ENCODE measurements around the gene CEBPG.

The CEBPG gene

GRCh38 chr19:33399745-33400681 is 26.5 kb downstream of the CEBPG start:
- H3K36me3 Mint-ChIP-seq, result no peaks in the 10 kb centered on the region
- no peak overlapping the region for H3K27ac Mint-ChIP-seq
- CTCF ChIA-PET, result no interaction called here
- no peak overlapping the region for H3K4me3 Mint-ChIP-seq
- no peak for DNase-seq
- H3K27me3 Mint-ChIP-seq, result no peaks in the 10 kb centered on the region
- H3K9me3 Mint-ChIP-seq, result no peaks in the 10 kb centered on the region
- no peaks in the 10 kb centered on the region for H3K4me1 Mint-ChIP-seq

GRCh38 chr19:33400856-33401682 is 27.6 kb downstream of the CEBPG start:
- no peaks in the 10 kb centered on the region for H3K36me3 Mint-ChIP-seq
- no peak overlapping the region for H3K4me3 Mint-ChIP-seq
- CTCF ChIA-PET, result no interaction called here
- DNase-seq, result no peak
- no peaks in the 10 kb centered on the region for H3K9me3 Mint-ChIP-seq
- H3K27ac Mint-ChIP-seq, result no peak overlapping the region
- no peaks in the 10 kb centered on the region for H3K27me3 Mint-ChIP-seq
- H3K4me1 Mint-ChIP-seq, result no peaks in the 10 kb centered on the region

- Mint-ChIP-seq H3K36me3 (no peaks in the 10 kb centered on the region), H3K27ac (no peak overlapping the region), H3K4me1 (no peaks in the 10 kb centered on the region), H3K9me3 (no peaks in the 10 kb centered on the region), H3K4me3 (no peak overlapping the region), H3K27me3 (no peaks in the 10 kb centered on the region)
- CTCF ChIA-PET, result no interaction called here
- no peak for DNase-seq
Observed at GRCh38 chr19:33401683-33402420, 28.3 kb downstream of the CEBPG start.

GRCh38 chr19:33402421-33403220 is 29.1 kb downstream of the CEBPG start:
- Mint-ChIP-seq H3K36me3 (no peaks in the 10 kb centered on the region), H3K27ac (no peak overlapping the region), H3K4me3 (no peak overlapping the region), H3K9me3 (no peaks in the 10 kb centered on the region), H3K4me1 (no peaks in the 10 kb centered on the region), H3K27me3 (no peaks in the 10 kb centered on the region)
- CTCF ChIA-PET, result no interaction called here
- DNase-seq, result no peak

GRCh38 chr19:33403221-33403972 is 29.9 kb downstream of the CEBPG start:
- H3K27ac Mint-ChIP-seq, result no peak overlapping the region
- DNase-seq, result no peak
- no peaks in the 10 kb centered on the region for H3K36me3 Mint-ChIP-seq
- H3K4me3 Mint-ChIP-seq, result no peak overlapping the region
- no peaks in the 10 kb centered on the region for H3K4me1 Mint-ChIP-seq
- H3K27me3 Mint-ChIP-seq, result no peaks in the 10 kb centered on the region
- no peaks in the 10 kb centered on the region for H3K9me3 Mint-ChIP-seq
- CTCF ChIA-PET, result no interaction called here

- Mint-ChIP-seq H3K27ac (no peak overlapping the region), H3K4me1 (no peaks in the 10 kb centered on the region), H3K36me3 (no peaks in the 10 kb centered on the region), H3K9me3 (no peaks in the 10 kb centered on the region), H3K4me3 (no peak overlapping the region), H3K27me3 (no peaks in the 10 kb centered on the region)
- no peak for DNase-seq
- CTCF ChIA-PET, result interaction anchor here (1.4 to 5.0 kb wide), 5 partner anchors 12 to 168 kb away, joined by 3 to 43 read pairs (median 6); no protein-coding TSS in a partner anchor
Observed at GRCh38 chr19:33403973-33404304, 30.4 kb downstream of the CEBPG start.

- no peak for DNase-seq
- Mint-ChIP-seq H3K4me3 (no peak overlapping the region), H3K9me3 (no peaks in the 10 kb centered on the region), H3K27ac (no peak overlapping the region), H3K4me1 (no peaks in the 10 kb centered on the region), H3K27me3 (no peaks in the 10 kb centered on the region), H3K36me3 (no peaks in the 10 kb centered on the region)
- CTCF ChIA-PET, result interaction anchor here (0.8 to 5.0 kb wide), 8 partner anchors 10 to 169 kb away, joined by 3 to 43 read pairs (median 4); no protein-coding TSS in a partner anchor
Observed at GRCh38 chr19:33404506-33405253, 31.2 kb downstream of the CEBPG start.

- CTCF ChIA-PET, result interaction anchor here (0.8 to 5.0 kb wide), 9 partner anchors 9 to 170 kb away, joined by 3 to 43 read pairs (median 4); no protein-coding TSS in a partner anchor
- Mint-ChIP-seq H3K4me1 (no peaks in the 10 kb centered on the region), H3K36me3 (no peaks in the 10 kb centered on the region), H3K4me3 (no peak overlapping the region), H3K9me3 (no peaks in the 10 kb centered on the region), H3K27ac (no peak overlapping the region), H3K27me3 (no peaks in the 10 kb centered on the region)
- no peak for DNase-seq
Observed at GRCh38 chr19:33405254-33405552, 31.7 kb downstream of the CEBPG start.

- DNase-seq, result no peak
- CTCF ChIA-PET, result interaction anchor here (0.7 to 5.0 kb wide), 18 partner anchors 8 to 281 kb away, joined by 3 to 43 read pairs (median 4); no protein-coding TSS in a partner anchor
- no peaks in the 10 kb centered on the region for H3K9me3 Mint-ChIP-seq
- H3K27me3 Mint-ChIP-seq, result no peaks in the 10 kb centered on the region
- no peaks in the 10 kb centered on the region for H3K36me3 Mint-ChIP-seq
- H3K4me3 Mint-ChIP-seq, result no peak overlapping the region
- no peaks in the 10 kb centered on the region for H3K4me1 Mint-ChIP-seq
- no peak overlapping the region for H3K27ac Mint-ChIP-seq
Observed at GRCh38 chr19:33405553-33406461, 32.3 kb downstream of the CEBPG start.

GRCh38 chr19:33406521-33407139 is 33.1 kb downstream of the CEBPG start:
- H3K27me3 Mint-ChIP-seq, result no peaks in the 10 kb centered on the region
- CTCF ChIA-PET, result interaction anchor here (0.7 to 5.0 kb wide), 12 partner anchors 9 to 282 kb away, joined by 3 to 43 read pairs (median 4); no protein-coding TSS in a partner anchor

GRCh38 chr19:33407140-33407551 is 33.6 kb downstream of the CEBPG start:
- CTCF ChIA-PET, result interaction anchor here (1.3 to 5.0 kb wide), 8 partner anchors 9 to 282 kb away, joined by 3 to 43 read pairs (median 8); no protein-coding TSS in a partner anchor
- Mint-ChIP-seq H3K4me1 (no peaks in the 10 kb centered on the region), H3K36me3 (no peaks in the 10 kb centered on the region), H3K27ac (no peak overlapping the region), H3K4me3 (no peak overlapping the region), H3K27me3 (no peaks in the 10 kb centered on the region), H3K9me3 (no peaks in the 10 kb centered on the region)
- DNase-seq, result no peak

More at GRCh38 chr19:33406521-33407139, 33.1 kb downstream of the CEBPG start:
- no peak overlapping the region for H3K4me3 Mint-ChIP-seq
- H3K4me1 Mint-ChIP-seq, result no peaks in the 10 kb centered on the region
- no peak overlapping the region for H3K27ac Mint-ChIP-seq
- H3K9me3 Mint-ChIP-seq, result no peaks in the 10 kb centered on the region
- peak; percentile 82 for DNase-seq
- H3K36me3 Mint-ChIP-seq, result no peaks in the 10 kb centered on the region

Measured in activated naive CD4-positive, alpha-beta T cell treated with anti-CD3 and anti-CD28 coated beads, Interleukin-2, amount 10 ng/mL, durations not matched to agents 7 days and 5 days (primary cell).